ENCODE results near the gene PLCH2.

Gene PLCH2

DNA sequence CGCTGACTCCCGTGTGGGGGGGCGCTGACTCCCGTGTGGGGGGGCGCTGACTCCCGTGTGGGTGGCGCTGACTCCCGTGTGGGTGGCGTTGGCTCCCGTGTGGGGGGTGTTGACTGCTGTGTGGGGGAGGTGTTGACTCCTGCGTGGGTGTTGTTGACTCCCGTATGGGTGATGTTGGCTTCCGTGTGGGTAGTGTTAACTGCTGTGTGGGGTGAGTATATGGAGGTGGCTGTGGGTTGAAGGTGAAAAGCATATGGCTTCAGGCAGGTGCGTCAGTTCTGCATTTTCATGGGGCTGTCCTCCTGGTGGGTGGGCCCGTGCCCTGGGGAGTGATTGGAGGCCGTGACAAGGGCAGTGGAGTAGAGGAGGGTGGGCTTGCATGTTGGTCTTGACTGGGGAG, 7.9 kb downstream of the PLCH2 start:
- Histone ChIP-seq H3K9me3 (ENCODE audit: control insufficient read depth, insufficient read depth, low read length) (no peaks in the 10 kb centered on the region), H3K9ac (ENCODE audit: low read depth, low read length) (no peak overlapping the region), H3K36me3 (ENCODE audit: insufficient read depth, low read length) (no peaks in the 10 kb centered on the region), H3K4me1 (ENCODE audit: insufficient read depth, low read length) (no peaks in the 10 kb centered on the region)

GRCh38 chr1:2486041-2486440, 10.0 kb downstream of the PLCH2 start:
- H3K4me1 ChIP-seq (ENCODE audit: insufficient read depth, low read length), result no peaks in the 10 kb centered on the region
- H3K36me3 ChIP-seq (ENCODE audit: insufficient read depth, low read length), result no peaks in the 10 kb centered on the region
- no peaks in the 10 kb centered on the region for H3K9me3 ChIP-seq (ENCODE audit: control insufficient read depth, insufficient read depth, low read length)
- no peak overlapping the region for H3K9ac ChIP-seq (ENCODE audit: low read depth, low read length)

DNA sequence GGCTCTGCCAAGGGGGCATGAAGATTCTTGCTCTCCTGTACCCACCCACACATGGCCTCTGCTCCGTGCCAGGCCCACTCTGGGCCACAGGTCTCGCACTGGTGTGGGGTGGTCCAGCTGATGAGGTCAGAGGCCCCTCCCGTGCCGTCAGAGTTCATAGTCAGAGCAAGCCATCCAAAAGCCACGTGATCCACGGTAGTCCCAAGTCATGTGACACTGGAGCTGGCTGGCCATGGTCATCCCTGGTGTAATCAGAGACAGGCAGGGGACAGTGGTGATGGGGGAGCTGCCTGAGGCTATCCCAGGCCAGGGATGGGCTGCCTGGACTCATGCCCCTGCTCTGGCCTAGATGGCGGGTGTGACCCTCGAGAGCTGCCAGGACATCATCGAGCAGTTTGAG, 10.5 kb downstream of the PLCH2 start:
- Histone ChIP-seq H3K36me3 (ENCODE audit: insufficient read depth, low read length) (no peaks in the 10 kb centered on the region), H3K9me3 (ENCODE audit: control insufficient read depth, insufficient read depth, low read length) (no peaks in the 10 kb centered on the region), H3K4me1 (ENCODE audit: insufficient read depth, low read length) (no peaks in the 10 kb centered on the region), H3K9ac (ENCODE audit: low read depth, low read length) (no peak overlapping the region)

DNA sequence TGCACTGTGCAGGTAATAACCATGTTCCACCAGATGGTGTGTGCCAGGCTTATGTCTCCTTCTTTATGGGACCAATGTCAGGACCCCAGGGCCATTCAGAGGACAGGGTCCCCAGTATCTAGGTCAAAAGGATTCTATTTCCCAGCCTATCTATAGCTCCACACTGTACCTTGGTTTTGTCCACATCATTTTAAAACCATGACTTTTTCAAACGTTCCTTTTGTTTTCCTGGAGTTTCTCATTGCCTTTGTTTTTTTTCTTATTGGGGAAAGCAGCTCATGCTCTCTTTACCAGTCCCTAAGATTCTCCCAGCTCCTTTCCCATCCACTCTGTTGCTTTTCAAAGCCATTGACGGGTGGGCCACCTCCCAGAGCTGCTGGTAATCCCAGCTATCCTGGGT, 12.6 kb downstream of the PLCH2 start:
- H3K9ac ChIP-seq (ENCODE audit: low read depth, low read length), result no peak overlapping the region
- H3K9me3 ChIP-seq (ENCODE audit: control insufficient read depth, insufficient read depth, low read length), result no peaks in the 10 kb centered on the region
- H3K36me3 ChIP-seq (ENCODE audit: insufficient read depth, low read length), result no peaks in the 10 kb centered on the region
- no peaks in the 10 kb centered on the region for H3K4me1 ChIP-seq (ENCODE audit: insufficient read depth, low read length)

DNA sequence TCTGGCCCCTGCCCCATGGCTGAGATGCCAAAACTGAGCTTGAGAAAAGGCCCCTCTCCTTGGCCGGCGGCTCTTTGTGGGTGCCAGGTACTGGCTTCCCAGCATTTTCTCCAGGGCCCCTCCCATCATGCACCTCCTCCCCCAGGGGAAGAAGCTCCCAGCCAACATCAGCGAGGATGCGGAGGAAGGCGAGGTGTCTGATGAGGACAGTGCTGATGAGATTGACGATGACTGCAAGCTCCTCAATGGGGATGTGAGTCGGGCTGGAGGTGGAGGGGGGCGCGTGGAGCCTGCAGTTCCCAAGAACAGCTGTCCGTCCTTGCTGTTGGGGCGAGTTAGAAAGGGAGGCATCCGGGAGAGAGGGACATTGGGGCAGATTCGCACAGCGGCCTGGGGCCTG, 13.5 kb downstream of the PLCH2 start:
- H3K36me3 ChIP-seq (ENCODE audit: insufficient read depth, low read length), result no peaks in the 10 kb centered on the region
- no peaks in the 10 kb centered on the region for H3K9me3 ChIP-seq (ENCODE audit: control insufficient read depth, insufficient read depth, low read length)
- no peaks in the 10 kb centered on the region for H3K4me1 ChIP-seq (ENCODE audit: insufficient read depth, low read length)
- H3K9ac ChIP-seq (ENCODE audit: low read depth, low read length), result no peak overlapping the region

DNA sequence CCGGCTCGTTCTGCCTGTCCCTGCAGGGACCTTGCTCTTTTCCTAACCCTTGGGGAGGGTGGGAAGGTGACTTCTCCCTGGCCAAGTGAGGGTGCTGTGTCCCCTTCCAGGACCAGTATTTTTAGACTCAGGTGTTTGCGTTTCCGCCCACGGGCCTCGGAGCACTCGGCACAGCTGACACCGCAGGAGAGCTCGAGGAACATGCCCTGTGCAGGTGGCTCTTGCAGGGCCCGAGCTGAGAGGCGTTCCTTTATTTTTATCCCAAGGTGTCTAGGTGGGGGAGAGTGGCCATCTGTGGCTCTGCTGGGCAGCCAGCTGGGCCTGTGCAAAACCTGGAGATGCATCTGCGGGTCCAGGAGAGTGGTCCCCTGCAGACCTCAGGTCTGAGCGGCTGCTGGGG, 16.0 kb downstream of the PLCH2 start:
- Histone ChIP-seq H3K36me3 (ENCODE audit: insufficient read depth, low read length) (no peaks in the 10 kb centered on the region), H3K9me3 (ENCODE audit: control insufficient read depth, insufficient read depth, low read length) (no peaks in the 10 kb centered on the region), H3K9ac (ENCODE audit: low read depth, low read length) (no peak overlapping the region), H3K4me1 (ENCODE audit: insufficient read depth, low read length) (no peaks in the 10 kb centered on the region)

DNA sequence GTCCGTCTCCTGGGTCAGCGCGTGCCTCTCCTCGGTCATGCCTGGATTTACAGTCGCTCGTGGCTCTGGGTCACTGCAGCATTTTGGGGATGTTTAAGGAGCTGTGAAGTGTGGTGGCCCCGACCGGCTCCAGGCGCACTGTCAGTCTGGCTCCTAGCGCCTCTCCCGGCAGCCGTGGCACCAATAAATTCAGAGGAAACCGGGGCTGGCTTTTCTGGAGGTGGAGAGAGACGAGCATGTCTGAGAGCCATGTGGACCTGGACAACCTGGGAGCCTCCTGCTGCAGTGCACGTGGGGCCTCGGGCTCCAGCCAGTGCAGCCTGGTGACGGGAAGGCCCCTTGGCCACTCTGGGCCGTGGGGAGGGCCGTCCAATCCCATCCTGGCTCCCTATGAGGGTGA, 17.1 kb downstream of the PLCH2 start:
- Histone ChIP-seq H3K36me3 (ENCODE audit: insufficient read depth, low read length) (no peaks in the 10 kb centered on the region), H3K4me1 (ENCODE audit: insufficient read depth, low read length) (no peaks in the 10 kb centered on the region), H3K9ac (ENCODE audit: low read depth, low read length) (no peak overlapping the region), H3K9me3 (ENCODE audit: control insufficient read depth, insufficient read depth, low read length) (no peaks in the 10 kb centered on the region)

GRCh38 chr1:2493691-2494322, 17.7 kb downstream of the PLCH2 start:
- Histone ChIP-seq H3K9ac (ENCODE audit: low read depth, low read length) (no peak overlapping the region), H3K9me3 (ENCODE audit: control insufficient read depth, insufficient read depth, low read length) (no peaks in the 10 kb centered on the region), H3K4me1 (ENCODE audit: insufficient read depth, low read length) (no peaks in the 10 kb centered on the region)

DNA sequence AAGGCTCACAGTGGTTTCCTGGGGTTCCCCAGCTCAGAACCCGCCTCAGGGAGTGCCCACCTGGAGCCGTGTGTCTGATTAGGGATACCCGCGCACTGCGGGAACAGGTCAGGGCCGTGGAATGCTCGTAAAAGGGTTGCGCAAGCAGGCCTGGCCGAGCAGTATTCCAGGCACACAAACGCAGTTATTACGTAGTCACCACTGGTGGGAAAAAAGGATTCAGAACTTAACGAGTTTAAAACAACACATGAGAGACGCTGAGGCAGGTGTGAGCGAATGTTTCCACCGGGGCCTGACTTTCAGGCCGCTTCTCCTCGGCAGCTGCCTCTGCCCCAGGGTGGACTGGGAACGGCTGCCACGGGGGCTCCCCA, 18.2 kb downstream of the PLCH2 start:
- no peaks in the 10 kb centered on the region for H3K9me3 ChIP-seq (ENCODE audit: control insufficient read depth, insufficient read depth, low read length)
- no peaks in the 10 kb centered on the region for H3K36me3 ChIP-seq (ENCODE audit: insufficient read depth, low read length)
- no peaks in the 10 kb centered on the region for H3K4me1 ChIP-seq (ENCODE audit: insufficient read depth, low read length)
- no peak overlapping the region for H3K9ac ChIP-seq (ENCODE audit: low read depth, low read length)

More at GRCh38 chr1:2493691-2494322, 17.7 kb downstream of the PLCH2 start:
- no peaks in the 10 kb centered on the region for H3K36me3 ChIP-seq (ENCODE audit: insufficient read depth, low read length)

GRCh38 chr1:2495026-2495425, 18.9 kb downstream of the PLCH2 start:
- Histone ChIP-seq H3K9ac (ENCODE audit: low read depth, low read length) (no peak overlapping the region), H3K9me3 (ENCODE audit: control insufficient read depth, insufficient read depth, low read length) (no peaks in the 10 kb centered on the region), H3K36me3 (ENCODE audit: insufficient read depth, low read length) (no peaks in the 10 kb centered on the region), H3K4me1 (ENCODE audit: insufficient read depth, low read length) (no peaks in the 10 kb centered on the region)

DNA sequence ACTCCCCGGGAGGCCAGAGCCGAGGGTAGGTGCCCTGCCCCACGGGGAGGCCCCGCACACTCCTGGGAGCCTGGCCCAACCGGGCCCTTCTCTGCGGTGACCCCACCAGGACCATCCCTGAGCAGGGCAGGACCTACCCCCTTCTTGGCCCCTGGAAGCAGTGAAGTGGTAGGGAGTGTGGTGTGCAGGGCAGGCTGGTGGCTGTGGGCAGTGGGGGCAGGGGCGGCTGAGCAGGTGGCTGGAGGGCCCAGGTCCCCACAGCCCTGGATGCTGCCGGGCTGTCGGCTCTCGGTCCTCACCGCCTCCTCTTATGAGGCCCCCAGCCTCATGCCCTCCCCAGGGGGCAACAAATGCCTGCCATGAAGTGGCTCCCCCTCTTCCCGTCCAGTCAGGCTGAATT, 19.5 kb downstream of the PLCH2 start:
- Histone ChIP-seq H3K36me3 (ENCODE audit: insufficient read depth, low read length) (no peaks in the 10 kb centered on the region), H3K9me3 (ENCODE audit: control insufficient read depth, insufficient read depth, low read length) (no peaks in the 10 kb centered on the region), H3K4me1 (ENCODE audit: insufficient read depth, low read length) (no peaks in the 10 kb centered on the region), H3K9ac (ENCODE audit: low read depth, low read length) (no peak overlapping the region)

GRCh38 chr1:2496087-2496622, 20.1 kb downstream of the PLCH2 start:
- H3K9ac ChIP-seq (ENCODE audit: low read depth, low read length), result no peak overlapping the region

DNA sequence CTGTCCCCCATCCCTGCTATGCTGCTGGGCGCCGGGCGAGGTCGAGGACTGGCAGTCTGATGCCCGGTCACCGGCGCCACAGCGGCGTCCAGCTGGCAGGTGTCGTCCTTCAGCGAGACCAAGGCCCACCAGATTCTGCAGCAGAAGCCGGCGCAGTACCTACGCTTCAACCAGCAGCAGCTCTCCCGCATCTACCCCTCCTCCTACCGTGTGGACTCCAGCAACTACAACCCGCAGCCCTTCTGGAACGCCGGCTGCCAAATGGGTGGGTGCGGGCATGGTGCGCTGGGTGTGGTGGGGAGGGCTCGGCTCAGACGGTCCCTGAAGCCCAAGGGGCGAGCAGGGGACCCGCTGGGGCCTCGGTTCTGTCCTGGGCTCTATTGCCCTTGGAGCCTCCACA, 20.7 kb downstream of the PLCH2 start:
- H3K4me1 ChIP-seq (ENCODE audit: insufficient read depth, low read length), result no peaks in the 10 kb centered on the region
- no peak overlapping the region for H3K9ac ChIP-seq (ENCODE audit: low read depth, low read length)
- H3K9me3 ChIP-seq (ENCODE audit: control insufficient read depth, insufficient read depth, low read length), result no peaks in the 10 kb centered on the region
- no peaks in the 10 kb centered on the region for H3K36me3 ChIP-seq (ENCODE audit: insufficient read depth, low read length)

More at GRCh38 chr1:2496087-2496622, 20.1 kb downstream of the PLCH2 start:
- no peaks in the 10 kb centered on the region for H3K9me3 ChIP-seq (ENCODE audit: control insufficient read depth, insufficient read depth, low read length)
- H3K4me1 ChIP-seq (ENCODE audit: insufficient read depth, low read length), result no peaks in the 10 kb centered on the region
- no peaks in the 10 kb centered on the region for H3K36me3 ChIP-seq (ENCODE audit: insufficient read depth, low read length)

DNA sequence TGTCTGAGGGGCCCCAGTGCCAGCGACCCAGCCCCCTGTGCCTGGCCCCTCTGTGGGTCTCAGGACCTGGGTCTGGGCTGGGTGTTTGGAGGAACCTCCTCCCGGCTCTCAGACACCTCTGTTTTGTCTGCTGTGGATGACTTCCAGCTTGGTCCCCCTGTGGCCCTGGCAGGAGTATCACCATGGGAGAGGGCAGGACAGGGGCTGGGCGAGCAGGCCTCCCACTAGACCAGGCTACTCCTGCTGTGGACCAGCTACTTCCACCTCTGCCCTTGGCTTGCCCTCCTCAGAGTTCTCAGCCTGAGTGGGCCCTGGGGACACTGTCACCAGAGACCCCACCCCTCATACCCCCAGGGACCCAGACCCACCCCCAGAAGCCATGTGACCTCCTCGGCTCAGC, 21.8 kb downstream of the PLCH2 start:
- Histone ChIP-seq H3K9ac (ENCODE audit: low read depth, low read length) (no peak overlapping the region), H3K9me3 (ENCODE audit: control insufficient read depth, insufficient read depth, low read length) (no peaks in the 10 kb centered on the region), H3K4me1 (ENCODE audit: insufficient read depth, low read length) (no peaks in the 10 kb centered on the region), H3K36me3 (ENCODE audit: insufficient read depth, low read length) (no peaks in the 10 kb centered on the region)

DNA sequence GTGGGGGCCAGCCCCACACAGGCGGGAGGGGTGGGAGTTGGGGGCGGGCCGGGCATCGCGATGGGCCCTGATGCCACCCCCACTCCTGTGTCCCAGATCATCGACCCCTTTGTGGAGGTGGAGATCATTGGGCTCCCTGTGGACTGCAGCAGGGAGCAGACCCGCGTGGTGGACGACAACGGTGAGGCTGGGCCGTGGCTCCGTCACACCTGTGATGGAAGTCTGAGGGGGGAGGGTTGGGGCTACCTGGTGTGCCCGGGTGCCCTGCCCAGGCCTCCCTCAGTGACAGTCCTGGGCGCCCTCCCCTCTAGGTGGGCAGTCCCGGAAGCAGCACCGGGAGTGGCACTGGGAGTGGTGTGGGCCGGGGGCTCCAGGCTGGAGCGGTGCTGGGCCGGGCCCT, 22.6 kb downstream of the PLCH2 start:
- Histone ChIP-seq H3K9me3 (ENCODE audit: control insufficient read depth, insufficient read depth, low read length) (no peaks in the 10 kb centered on the region), H3K9ac (ENCODE audit: low read depth, low read length) (no peak overlapping the region), H3K4me1 (ENCODE audit: insufficient read depth, low read length) (no peaks in the 10 kb centered on the region), H3K36me3 (ENCODE audit: insufficient read depth, low read length) (no peaks in the 10 kb centered on the region)

DNA sequence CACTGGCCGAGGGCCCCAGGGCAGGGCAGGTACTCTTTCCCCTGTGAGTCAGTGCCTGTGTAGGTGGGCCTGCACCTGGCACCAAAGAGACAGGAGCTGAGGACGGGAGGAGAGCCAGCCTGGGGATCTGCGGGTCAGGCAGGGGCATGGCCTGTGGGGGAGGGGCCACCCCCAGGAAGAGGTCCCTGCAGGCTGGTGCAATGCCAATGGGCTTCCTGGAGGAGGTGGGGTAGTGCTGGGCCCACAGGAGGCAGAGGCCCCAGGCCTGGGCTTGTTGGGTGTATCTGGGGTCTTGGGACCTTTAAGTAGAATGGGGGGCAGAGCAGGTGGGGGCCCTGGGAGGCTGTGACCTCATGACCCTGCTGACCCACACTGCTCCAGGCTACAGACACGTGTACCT, 23.2 kb downstream of the PLCH2 start:
- no peaks in the 10 kb centered on the region for H3K9me3 ChIP-seq (ENCODE audit: control insufficient read depth, insufficient read depth, low read length)
- no peaks in the 10 kb centered on the region for H3K4me1 ChIP-seq (ENCODE audit: insufficient read depth, low read length)
- no peak overlapping the region for H3K9ac ChIP-seq (ENCODE audit: low read depth, low read length)
- H3K36me3 ChIP-seq (ENCODE audit: insufficient read depth, low read length), result no peaks in the 10 kb centered on the region

All from ES-I3 (cell line).